GM12878 (cell line): ENCODE measurements around the gene ARMCX4. TPM values are rescaled to one million over a fixed set of nuclear protein-coding genes. Genes with fewer than 3 reads are reported as not detected.

Source experiments
- ATAC-seq: fragments of 200-7000 bp; cut with Tn5 transposase; 3 replicates; pipeline ENCODE4 v1.9.1; 2020; ENCODE audit warnings: mild to moderate bottlenecking, moderate library complexity
- Bru-seq: library from RNA; stranded (reverse); fragments of 400-500 nt; gene quantifications from one replicate; lab custom pipeline; 2021; lab: Mats Ljungman, UMichigan
- BruChase-seq, 2 experiments: library from RNA; stranded (reverse); fragments of 400-500 nt; gene quantifications; one replicate each; lab custom pipeline; 2021; lab: Mats Ljungman, UMichigan
- BruUV-seq: library from RNA; stranded (reverse); fragments of 400-500 nt; replicated peaks from 2 replicates; lab custom pipeline; 2021; lab: Mats Ljungman, UMichigan
- CTCF ChIA-PET: fragments of 300-600 bp; sonication (Branson Sonifier 250); formaldehyde crosslinking; extraction: SDS; loops from one replicate; lab custom pipeline; 2021; ENCODE audit warnings: inconsistent platforms; lab: Yijun Ruan, JAX
- POLR2A ChIA-PET: fragments of 350-600 bp; formaldehyde crosslinking; extraction: SDS; loops from one replicate; lab custom pipeline; 2021; ENCODE audit warnings: inconsistent platforms; lab: Charles Lee
- RAD21 ChIA-PET: fragments of 300-600 bp; sonication (Branson Sonifier 250); formaldehyde crosslinking; loops from one replicate; lab custom pipeline; 2023; ENCODE audit warnings: antibody characterized with exemption; ENCODE audit not compliant: unreplicated experiment; lab: Charles Lee
- SMC1A ChIA-PET: fragments of 300-600 bp; sonication (Branson Sonifier 250); formaldehyde crosslinking; loops from one replicate; lab custom pipeline; 2023; ENCODE audit not compliant: unreplicated experiment, uncharacterized antibody; lab: Charles Lee
- DNase-seq: peaks from one replicate; pipeline ENCODE4 v3.0.0-alpha.2; 2011; ENCODE audit warnings: low read depth, low spot score
- FAIRE-seq: peaks from 3 replicates; lab custom pipeline; 2011; peaks lifted over from hg19 to GRCh38; lab: Jason Lieb, UNC
- H2AFZ ChIP-seq: 2 replicates; pipeline ENCODE4 v1.6.0; 2011; ENCODE audit warnings: low read depth, low read length, control low read depth; ENCODE audit not compliant: control insufficient read depth
- H3K27ac ChIP-seq: 2 replicates; pipeline ENCODE4 v1.5.1; 2011; ENCODE audit warnings: control low read depth; ENCODE audit not compliant: control insufficient read depth, insufficient read depth
- H3K27me3 ChIP-seq, 2 experiments: replicated peaks in 1 of 2; 2 replicates each; pipeline versions ENCODE4 v1.6.0 to v1.6.1; 2011; ENCODE audit warnings: low read length in 1 of 2; ENCODE audit not compliant: control insufficient read depth in 2 of 2, insufficient read depth in 2 of 2
- H3K36me3 ChIP-seq, 2 experiments: 2 replicates each; pipeline ENCODE4 v1.5.1; 2011; ENCODE audit warnings: low read length in 1 of 2; ENCODE audit not compliant: control insufficient read depth in 2 of 2, insufficient read depth in 2 of 2
- H3K4me1 ChIP-seq: 2 replicates; pipeline ENCODE4 v1.6.1; 2011; ENCODE audit warnings: mild to moderate bottlenecking, low read length, moderate library complexity, mixed read lengths; ENCODE audit not compliant: control insufficient read depth, insufficient read depth
- H3K4me2 ChIP-seq: 2 replicates; pipeline ENCODE4 v1.6.0; 2011; ENCODE audit warnings: control low read depth; ENCODE audit not compliant: control insufficient read depth, insufficient read depth
- H3K4me3 ChIP-seq: fragments of 200-600 bp; sonication (generic); 2 replicates; pipeline ENCODE4 v1.5.1; 2016
- H3K79me2 ChIP-seq: 2 replicates; pipeline ENCODE4 v1.6.0; 2011; ENCODE audit warnings: low read length; ENCODE audit not compliant: control insufficient read depth, insufficient read depth
- H3K9ac ChIP-seq: 2 replicates; pipeline ENCODE4 v1.8.0; 2011; ENCODE audit warnings: low read length, control low read depth, mixed read lengths; ENCODE audit not compliant: control insufficient read depth, insufficient read depth
- H3K9me3 ChIP-seq: replicated peaks from 3 replicates; pipeline ENCODE4 v1.5.1; 2011; ENCODE audit warnings: mild to moderate bottlenecking, low read length; ENCODE audit not compliant: control insufficient read depth, insufficient read depth
- H4K20me1 ChIP-seq: 2 replicates; pipeline ENCODE4 v1.6.0; 2011; ENCODE audit not compliant: control insufficient read depth, insufficient read depth
- GATAD2B ChIP-seq: fragments of 450-650 bp; conservative IDR thresholded peaks from 2 replicates; pipeline ENCODE4 v1.6.1; 2017; ENCODE audit warnings: low read depth, mild to moderate bottlenecking, moderate library complexity
- IKZF2 ChIP-seq, 2 experiments: fragments of 450-650 bp; IDR thresholded peaks; 2 replicates each; pipeline ENCODE4 v1.6.1; 2017; ENCODE audit warnings: mild to moderate bottlenecking in 2 of 2, moderate library complexity in 2 of 2
- RB1 ChIP-seq: fragments of 450-650 bp; formaldehyde crosslinking; IDR thresholded peaks from 2 replicates; pipeline ENCODE4 v1.6.1; 2017; ENCODE audit warnings: mild to moderate bottlenecking, borderline replicate concordance
- TCF3 ChIP-seq: IDR thresholded peaks from 2 replicates; pipeline ENCODE4 v1.6.1; 2012; ENCODE audit warnings: low read depth, mild to moderate bottlenecking, low read length, borderline replicate concordance; ENCODE audit not compliant: insufficient read depth
- WGBS: methylation state at CpG from one replicate; pipeline ENCODE4 v1.1.6; 2016; ENCODE audit warnings: low lambda C conversion rate; ENCODE audit not compliant: insufficient replicate concordance, insufficient coverage; ENCODE audit errors: missing lambda C conversion rate; 5-methylcytosine and 5-hydroxymethylcytosine counted together
- in situ Hi-C: fragments of 300-500 bp; cut with MboI; formaldehyde crosslinking; loops from 9 replicates; pipeline ENCODE4 v1.14.3; 2018; ENCODE audit warnings: mixed read lengths
- intact Hi-C: fragments of 100-400 bp; cut with micrococcal nuclease; formaldehyde crosslinking; loops from one replicate; pipeline ENCODE4 v1.14.2; 2022; ENCODE audit not compliant: unreplicated experiment
- long read RNA-seq, 2 experiments: library from polyadenylated mRNA; unstranded; transcript quantifications; one replicate each; pipeline ENCODE4 v2.0.0, GENCODE V29; 2019 to 2020
- polyA minus RNA-seq, 3 experiments: library from RNA; depleted of rRNA, polyadenylated mRNA; stranded (reverse); fragments of >200 nt; gene quantifications; 2 replicates each; pipeline ENCODE4 v1.2.3, GENCODE V29; 2011
- polyA plus RNA-seq, 11 experiments: library from polyadenylated mRNA; depleted of rRNA in 4 of 11; unstranded in 6 of 11; stranded (reverse) in 5 of 11; fragments of >200 nt; fragmentation: Nextera tagmentation in 4 of 11; fragmentation: Illumina TruSeq in 1 of 11; extraction: Ambion mirVana in 4 of 11; extraction: Trizol in 1 of 11; gene quantifications; 1 replicate in 1 of 11; 2 replicates in 10 of 11; pipeline versions ENCODE4 v1.2.1 to v1.2.3, GENCODE V29; 2011 to 2016; ENCODE audit warnings: inconsistent platforms in 2 of 11, missing spikeins in 2 of 11, low read depth in 1 of 11
- total RNA-seq, 4 experiments: library from RNA; depleted of rRNA in 3 of 4; stranded (reverse); fragments of >200 nt in 3 of 4; fragmentation: Illumina TruSeq in 1 of 4; extraction: Trizol in 1 of 4; gene quantifications; 2 replicates each; pipeline versions ENCODE4 v1.2.1 to v1.2.3, GENCODE V29; 2013 to 2021

Gene ARMCX4
- total RNA-seq (2013; cell fraction: nucleolus; rRNA removed) = 3.3 and 3.8 TPM in 2 replicates
- 0.23 and 0.33 TPM in 2 replicates for total RNA-seq (2014; rRNA removed)
- 0.63 and 0.88 TPM in 2 replicates for total RNA-seq (2014; rRNA removed; fragmentation: Illumina TruSeq; extraction: Trizol)
- 0.90 and 1.1 TPM in 2 replicates for total RNA-seq (2021)
- polyA plus RNA-seq (2011; ENCODE audit: low read depth) = 0.80 TPM
- not detected in 2 replicates for polyA plus RNA-seq (2011; rRNA removed)
- not detected in 2 replicates for polyA plus RNA-seq (2011; cell fraction: cytosol; rRNA removed)
- polyA plus RNA-seq (2011; cell fraction: nucleus; rRNA removed) = not detected in 2 replicates
- 1.5 and 2.0 TPM in 2 replicates for polyA plus RNA-seq (2012)
- 0.65 and 0.75 TPM in 2 replicates for polyA plus RNA-seq (2014; fragmentation: Illumina TruSeq; extraction: Trizol)
- under 1 TPM; 0.53 to 0.62 TPM for polyA plus RNA-seq (2014; fragmentation: Nextera tagmentation; extraction: Ambion mirVana)
- polyA plus RNA-seq (2014; rRNA removed) = 0.61 and 1.6 TPM in 2 replicates
- polyA plus RNA-seq (2016; fragmentation: Nextera tagmentation; extraction: Ambion mirVana) = 1 to 10 TPM in 1 of 2 experiments, under 1 TPM in 1; 0.92 to 3.2 TPM
- not detected in 2 replicates for polyA minus RNA-seq (2011; rRNA and poly(A)+ RNA removed)
- not detected in 2 replicates for polyA minus RNA-seq (2011; cell fraction: cytosol; rRNA and poly(A)+ RNA removed)
- not detected in 2 replicates for polyA minus RNA-seq (2011; cell fraction: nucleus; rRNA and poly(A)+ RNA removed)
- Bru-seq, nascent RNA = percentile 30 among the genes with signal in this experiment
- percentile 39 among the genes with signal in this experiment for BruChase-seq, experiment 1, labeled RNA remaining after a 6-hour chase
- percentile 39 among the genes with signal in this experiment for BruChase-seq, experiment 2, labeled RNA remaining after a 2-hour chase
- long read RNA-seq, experiment 1 = 0 reads
- long read RNA-seq, experiment 2, partial matches to known transcripts = 0 of 1 reads
- long read RNA-seq, experiment 2, other reads (novel, unspliced or antisense) = 1 of 1 reads

DNA sequence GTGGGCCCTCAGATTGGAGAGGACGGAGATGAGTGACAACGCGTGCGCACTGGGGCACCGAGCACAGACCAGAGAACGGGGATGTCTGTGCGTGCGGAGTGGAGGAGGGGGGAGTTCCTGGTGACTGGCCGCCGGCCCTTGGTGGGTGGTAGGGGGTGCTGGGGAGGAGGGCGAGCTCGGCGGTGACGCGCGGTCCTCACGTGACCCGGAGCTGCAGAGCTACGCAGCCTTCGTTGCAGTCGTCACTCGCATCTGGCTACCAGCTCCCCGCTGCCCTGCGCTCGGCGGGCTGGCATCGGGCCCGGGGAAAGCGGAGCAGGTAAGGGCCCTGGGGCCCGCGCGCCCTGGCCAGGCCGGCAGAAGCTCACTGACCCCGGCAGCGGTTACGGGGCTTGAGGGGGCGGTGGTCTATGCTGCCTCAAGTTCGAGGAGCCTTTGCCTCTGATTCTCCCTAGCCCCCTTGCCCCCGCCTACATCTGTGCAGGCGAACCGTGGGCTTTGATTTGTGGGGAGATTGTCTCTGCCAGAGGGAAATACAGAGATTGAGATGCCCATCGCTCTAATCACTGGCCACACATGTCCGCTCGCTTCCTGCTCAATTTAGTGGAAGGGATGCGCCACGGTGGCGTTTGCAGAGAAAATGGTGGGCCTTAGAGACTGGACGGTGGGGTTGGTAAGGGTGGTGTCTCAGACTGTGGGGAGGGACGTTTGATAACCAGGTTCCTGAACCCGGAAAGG, at the start of gene ARMCX4:
Gene ARMCX4, plus strand, starts transcription at position 245 of the 738 bp plus-strand sequence. CDS start 3,134 bp downstream, outside the sequence.
- no peaks in the 10 kb centered on the region for H3K9me3 ChIP-seq
- H2AFZ ChIP-seq = no peak within 1 kb of the TSS
- no peaks in the 10 kb centered on the region for H3K4me1 ChIP-seq
- H3K27me3 ChIP-seq = no peaks in the 10 kb centered on the region
- POLR2A ChIA-PET = no interaction called here
- no peak within 1 kb of the TSS for H3K4me3 ChIP-seq
- in situ Hi-C loops (no loop called here), intact Hi-C loops (no loop called here)
- no TSS peak for BruUV-seq
- no peak within 1 kb of the TSS for H3K27ac ChIP-seq
- SMC1A ChIA-PET = no interaction called here
- ATAC-seq = no peak
- TF ChIP-seq IKZF2 (IDR thresholded peaks at IDR 0.05) (no peak), TCF3 (no peak), GATAD2B (no peak), RB1 (no peak)
- RAD21 ChIA-PET = no interaction called here
- CTCF ChIA-PET = no interaction called here
- no peak for FAIRE-seq
- no peaks in the 10 kb centered on the region for H3K36me3 ChIP-seq
- no peaks in the 10 kb centered on the region for H4K20me1 ChIP-seq
- WGBS = 55% methylated on average over 46 of the region's 50 CpGs
- H3K79me2 ChIP-seq = no peaks in the 10 kb centered on the region
- no peak within 1 kb of the TSS for H3K4me2 ChIP-seq
- no peak for DNase-seq
- no peak within 1 kb of the TSS for H3K9ac ChIP-seq
